Activated CD8-positive, alpha-beta memory T cell treated with anti-CD3 and anti-CD28 coated beads, Interleukin-2, amount 10 ng/mL, durations not matched to agents 7 days and 5 days (primary cell): ENCODE results near the gene ATP1A3. TPM values are rescaled to one million over a fixed set of nuclear protein-coding genes. Genes with fewer than 3 reads are reported as not detected.

Source experiments
- ATAC-seq: fragments of 150-1000 bp; cut with Tn5 transposase; one replicate; pipeline ENCODE4 v1.10.0; 2021; ENCODE audit warnings: moderate library complexity
- CTCF ChIA-PET: fragments of 350-600 bp; sonication (Branson Sonifier 250); formaldehyde crosslinking; loops from one replicate; lab custom pipeline; 2021; ENCODE audit warnings: antibody characterized with exemption; lab: Charles Lee
- DNase-seq: peaks from one replicate; pipeline ENCODE4 v3.0.0-alpha.2; 2020
- H3K27ac Mint-ChIP-seq: one replicate; pipeline ENCODE4 v1.8.0; 2021; ENCODE audit warnings: mild to moderate bottlenecking, mixed read lengths
- H3K27me3 Mint-ChIP-seq: one replicate; pipeline ENCODE4 v1.8.0; 2021; ENCODE audit warnings: mixed read lengths
- H3K36me3 Mint-ChIP-seq: one replicate; pipeline ENCODE4 v1.8.0; 2021; ENCODE audit warnings: mild to moderate bottlenecking, mixed read lengths
- H3K4me1 Mint-ChIP-seq: one replicate; pipeline ENCODE4 v1.8.0; 2021; ENCODE audit warnings: mixed read lengths
- H3K4me3 Mint-ChIP-seq: one replicate; pipeline ENCODE4 v1.8.0; 2021; ENCODE audit warnings: mild to moderate bottlenecking, moderate library complexity, mixed read lengths
- H3K9me3 Mint-ChIP-seq: one replicate; pipeline ENCODE4 v1.8.0; 2022; ENCODE audit warnings: low read depth, mixed read lengths
- total RNA-seq, 2 experiments: library from RNA; stranded (reverse); gene quantifications; one replicate each; pipeline ENCODE4 v1.2.3, GENCODE V29; 2021

ATP1A3 gene
- total RNA-seq, 2 experiments from 2014 or later = 3.4 to 5.6 TPM

GRCh38 chr19:41925208-41926003 lies 68.6 kb downstream of the ATP1A3 start:
- Mint-ChIP-seq H3K9me3 (no peaks in the 10 kb centered on the region), H3K36me3 (no peaks in the 10 kb centered on the region), H3K27ac (no peak overlapping the region), H3K4me3 (no peak overlapping the region), H3K27me3 (peaks cover 27% of the 10 kb centered on the region), H3K4me1 (peaks cover 19% of the 10 kb centered on the region)
- CTCF ChIA-PET = no interaction called here
- no peak for DNase-seq
- no peak for ATAC-seq

DNA sequence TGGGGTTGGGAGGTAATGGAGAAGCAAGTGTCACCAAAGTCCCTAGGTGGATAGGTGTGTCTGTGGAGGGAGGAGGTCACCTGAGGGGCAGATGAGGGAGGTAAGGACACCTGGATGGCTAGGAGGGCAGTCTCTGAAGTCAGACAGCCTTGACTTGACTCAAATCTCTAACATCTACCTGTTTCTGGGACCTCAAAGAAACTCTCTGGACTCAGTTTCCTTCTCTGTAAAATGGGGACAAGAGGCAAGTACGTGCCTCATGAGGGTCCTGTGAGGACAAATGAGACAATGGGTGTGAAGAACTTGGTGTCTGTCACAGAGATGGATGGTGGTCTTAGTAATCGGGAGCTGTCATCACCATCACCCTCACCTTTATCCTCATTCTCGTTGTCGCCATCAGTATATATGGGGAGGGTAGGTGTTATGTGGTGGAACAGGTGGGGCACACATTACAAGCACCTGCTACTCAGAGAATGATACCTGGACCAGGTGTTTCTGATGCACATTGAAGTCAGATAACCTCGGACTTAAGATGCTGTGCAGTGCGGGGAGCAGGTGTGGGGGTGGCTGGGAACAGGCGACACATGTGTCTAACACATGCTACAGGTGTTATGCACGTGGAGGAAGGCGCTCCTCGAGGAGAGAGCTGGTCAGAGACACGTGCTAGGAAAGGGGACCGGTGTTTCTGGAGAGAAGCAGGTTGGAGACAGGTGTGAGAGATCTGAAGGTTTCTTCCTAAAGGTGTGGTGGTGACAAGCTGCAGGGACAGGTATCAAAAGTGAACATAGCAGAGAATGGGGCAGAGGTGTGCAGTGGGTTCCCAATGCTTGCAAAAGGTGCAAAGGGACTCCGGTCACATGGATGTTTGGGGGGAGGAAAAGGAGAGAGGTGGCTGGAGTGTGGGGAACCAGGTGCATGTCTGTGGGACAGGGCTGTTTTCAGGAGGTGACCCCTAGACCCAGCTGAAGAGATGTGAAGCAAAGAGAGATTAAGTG lies 69.6 kb downstream of the ATP1A3 start:
- DNase-seq = no peak
- CTCF ChIA-PET = no interaction called here
- Mint-ChIP-seq H3K27ac (no peak overlapping the region), H3K27me3 (peaks cover 19% of the 10 kb centered on the region), H3K4me1 (peaks cover 16% of the 10 kb centered on the region), H3K36me3 (no peaks in the 10 kb centered on the region), H3K4me3 (no peak overlapping the region), H3K9me3 (no peaks in the 10 kb centered on the region)
- ATAC-seq = no peak

GRCh38 chr19:41923045-41923788 lies 70.8 kb downstream of the ATP1A3 start:
- H3K9me3 Mint-ChIP-seq = no peaks in the 10 kb centered on the region
- ATAC-seq (no peak), DNase-seq (no peak)
- CTCF ChIA-PET = no interaction called here
- peaks cover 13% of the 10 kb centered on the region for H3K27me3 Mint-ChIP-seq
- H3K4me3 Mint-ChIP-seq = no peak overlapping the region
- no peak overlapping the region for H3K27ac Mint-ChIP-seq
- H3K36me3 Mint-ChIP-seq = no peaks in the 10 kb centered on the region
- peaks cover 9% of the 10 kb centered on the region for H3K4me1 Mint-ChIP-seq

- no peaks in the 10 kb centered on the region for H3K9me3 Mint-ChIP-seq
- peaks cover 13% of the 10 kb centered on the region for H3K27me3 Mint-ChIP-seq
- H3K27ac Mint-ChIP-seq = no peak overlapping the region
- H3K36me3 Mint-ChIP-seq = no peaks in the 10 kb centered on the region
- ATAC-seq (no peak), DNase-seq (no peak)
- CTCF ChIA-PET = interaction anchor here (1.1 kb wide), 1 partner anchor 29 kb away, joined by 3 read pairs; no protein-coding TSS in a partner anchor
- H3K4me3 Mint-ChIP-seq = no peak overlapping the region
- H3K4me1 Mint-ChIP-seq = peaks cover 7% of the 10 kb centered on the region
These were observed 71.4 kb downstream of the ATP1A3 start for GRCh38 chr19:41922585-41922984.

GRCh38 chr19:41921577-41922576 lies 72.2 kb downstream of the ATP1A3 start:
- H3K27me3 Mint-ChIP-seq = peaks cover 13% of the 10 kb centered on the region
- CTCF ChIA-PET = interaction anchor here (1.1 kb wide), 1 partner anchor 29 kb away, joined by 3 read pairs; no protein-coding TSS in a partner anchor
- no peak overlapping the region for H3K4me3 Mint-ChIP-seq
- H3K36me3 Mint-ChIP-seq = no peaks in the 10 kb centered on the region
- ATAC-seq (no peak), DNase-seq (no peak)
- peaks cover 7% of the 10 kb centered on the region for H3K4me1 Mint-ChIP-seq
- H3K9me3 Mint-ChIP-seq = no peaks in the 10 kb centered on the region
- H3K27ac Mint-ChIP-seq = no peak overlapping the region

- Mint-ChIP-seq H3K4me3 (no peak overlapping the region), H3K27me3 (peaks cover 13% of the 10 kb centered on the region), H3K4me1 (peaks cover 7% of the 10 kb centered on the region), H3K9me3 (no peaks in the 10 kb centered on the region), H3K27ac (no peak overlapping the region), H3K36me3 (no peaks in the 10 kb centered on the region)
- ATAC-seq = no peak
- CTCF ChIA-PET = interaction anchor here (1.1 kb wide), 1 partner anchor 30 kb away, joined by 3 read pairs; no protein-coding TSS in a partner anchor
- DNase-seq = no peak
These were observed 73.0 kb downstream of the ATP1A3 start for GRCh38 chr19:41920882-41921576.

DNA sequence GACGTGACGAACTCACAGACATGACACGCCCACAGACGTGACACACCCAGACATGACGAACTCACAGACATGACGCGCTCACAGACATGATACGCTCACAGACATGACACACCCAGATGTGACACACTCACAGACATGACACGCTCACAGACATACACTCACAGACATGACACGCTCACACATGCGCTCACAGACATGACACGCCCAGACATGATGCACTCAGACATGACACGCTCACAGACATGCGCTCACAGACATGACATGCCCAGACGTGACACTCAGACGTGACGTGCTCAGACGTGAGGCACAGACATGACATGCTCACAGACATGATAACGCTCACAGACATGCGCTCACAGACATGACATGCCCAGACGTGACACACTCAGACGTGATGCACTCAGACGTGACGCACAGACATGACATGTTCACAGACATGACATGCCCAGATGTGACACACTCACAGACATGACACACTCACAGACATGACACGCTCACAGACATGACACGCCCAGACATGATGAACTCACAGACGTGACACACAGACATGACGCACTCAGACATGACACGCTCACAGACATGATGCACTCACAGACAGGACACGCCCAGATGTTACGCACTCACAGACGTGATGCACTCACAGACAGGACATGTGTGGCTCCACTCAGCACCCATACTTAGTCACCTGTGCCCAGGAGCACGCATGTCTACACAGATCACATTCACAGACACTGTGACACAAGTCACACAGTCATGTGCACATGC lies 73.9 kb downstream of the ATP1A3 start:
- no peaks in the 10 kb centered on the region for H3K36me3 Mint-ChIP-seq
- CTCF ChIA-PET = interaction anchor here (0.8 kb wide), 1 partner anchor 10 kb away, joined by 3 read pairs; no protein-coding TSS in a partner anchor
- H3K27ac Mint-ChIP-seq = no peak overlapping the region
- H3K27me3 Mint-ChIP-seq = peaks cover 13% of the 10 kb centered on the region
- ATAC-seq (no peak), DNase-seq (no peak)
- no peaks in the 10 kb centered on the region for H3K9me3 Mint-ChIP-seq
- no peak overlapping the region for H3K4me3 Mint-ChIP-seq
- H3K4me1 Mint-ChIP-seq = peaks cover 7% of the 10 kb centered on the region

GRCh38 chr19:41918653-41919244 lies 75.3 kb downstream of the ATP1A3 start:
- CTCF ChIA-PET = interaction anchor here (0.8 kb wide), 1 partner anchor 11 kb away, joined by 3 read pairs; no protein-coding TSS in a partner anchor
- no peak overlapping the region for H3K4me3 Mint-ChIP-seq
- peaks cover 7% of the 10 kb centered on the region for H3K4me1 Mint-ChIP-seq

DNA sequence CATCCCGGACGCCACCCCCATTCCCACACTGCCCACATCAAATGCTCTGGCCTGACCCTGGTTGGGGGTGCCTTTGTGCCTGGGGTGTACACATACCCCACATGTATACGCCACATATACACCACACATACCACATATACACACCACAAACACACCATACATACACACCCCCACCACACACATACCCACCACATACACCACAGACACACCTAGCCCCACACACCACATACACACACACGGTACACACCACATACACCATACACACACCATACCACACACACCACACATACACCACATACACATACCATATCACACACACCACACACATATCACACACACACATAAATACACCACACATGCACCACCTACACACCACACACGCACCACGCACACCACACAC lies 75.9 kb downstream of the ATP1A3 start:
- CTCF ChIA-PET = no interaction called here
- Mint-ChIP-seq H3K4me3 (no peak overlapping the region), H3K36me3 (no peaks in the 10 kb centered on the region), H3K27ac (no peak overlapping the region), H3K4me1 (peaks cover 3% of the 10 kb centered on the region), H3K27me3 (peaks cover 20% of the 10 kb centered on the region), H3K9me3 (no peaks in the 10 kb centered on the region)
- ATAC-seq = no peak
- DNase-seq = no peak

More at GRCh38 chr19:41918653-41919244, 75.3 kb downstream of the ATP1A3 start:
- no peak for ATAC-seq
- Mint-ChIP-seq H3K9me3 (no peaks in the 10 kb centered on the region), H3K27ac (no peak overlapping the region), H3K36me3 (no peaks in the 10 kb centered on the region), H3K27me3 (peaks cover 20% of the 10 kb centered on the region)
- no peak for DNase-seq

DNA sequence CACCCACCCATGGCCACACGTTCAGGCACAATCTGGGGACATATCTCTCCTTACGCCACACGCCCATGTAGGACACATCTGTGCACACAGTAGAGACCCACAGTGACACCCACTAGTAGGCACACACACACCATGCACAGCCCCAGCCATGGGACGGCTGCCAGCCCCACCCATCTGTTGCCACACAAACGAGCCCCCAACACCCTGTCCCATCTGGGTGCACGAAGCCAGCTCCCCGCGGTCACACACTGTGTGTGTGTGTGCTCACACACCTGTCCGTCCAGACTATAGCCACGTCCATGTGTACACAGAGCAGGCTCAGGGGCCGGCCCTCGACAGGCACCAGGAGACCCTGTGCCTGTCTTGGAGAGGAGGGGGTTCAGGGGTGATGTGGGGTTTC lies 76.4 kb downstream of the ATP1A3 start:
- H3K9me3 Mint-ChIP-seq = no peaks in the 10 kb centered on the region
- CTCF ChIA-PET = no interaction called here
- peaks cover 23% of the 10 kb centered on the region for H3K27me3 Mint-ChIP-seq
- H3K36me3 Mint-ChIP-seq = no peaks in the 10 kb centered on the region
- no peak overlapping the region for H3K4me3 Mint-ChIP-seq
- H3K4me1 Mint-ChIP-seq = peaks cover 3% of the 10 kb centered on the region
- DNase-seq = no peak
- no peak overlapping the region for H3K27ac Mint-ChIP-seq
- no peak for ATAC-seq
